ENCODE data around the gene FOXP1. TPM values are rescaled to one million over a fixed set of nuclear protein-coding genes. Genes with fewer than 3 reads are reported as not detected.

The FOXP1 gene
- total RNA-seq, 2 experiments from 2014 or later = 116 to 131 TPM

GRCh38 chr3:71489315-71489761 is 94.2 kb downstream of the FOXP1 start:
- H3K4me3 Mint-ChIP-seq = peak overlapping the region; percentile 25
- peaks cover 22% of the 10 kb centered on the region for H3K9me3 Mint-ChIP-seq
- H3K27ac Mint-ChIP-seq = peak overlapping the region; percentile 87
- POLR2A ChIA-PET = no interaction called here
- peaks cover 78% of the 10 kb centered on the region for H3K4me1 Mint-ChIP-seq
- DNase-seq = peak; percentile 27
- H3K36me3 Mint-ChIP-seq (ENCODE audit: low read depth) = peaks cover 50% of the 10 kb centered on the region
- no peaks in the 10 kb centered on the region for H3K27me3 Mint-ChIP-seq
- CTCF ChIA-PET = no interaction called here

GRCh38 chr3:71488882-71489281 is 94.6 kb downstream of the FOXP1 start:
- Mint-ChIP-seq H3K4me1 (peaks cover 76% of the 10 kb centered on the region), H3K4me3 (peak overlapping the region; percentile 25), H3K27me3 (no peaks in the 10 kb centered on the region), H3K36me3 (ENCODE audit: low read depth) (peaks cover 49% of the 10 kb centered on the region), H3K9me3 (peaks cover 22% of the 10 kb centered on the region), H3K27ac (peak overlapping the region; percentile 87)
- ChIA-PET POLR2A (no interaction called here), CTCF (interaction anchor here (1.2 kb wide), 1 partner anchor 9 kb away, joined by 3 read pairs; no protein-coding TSS in a partner anchor)
- DNase-seq = no peak

DNA sequence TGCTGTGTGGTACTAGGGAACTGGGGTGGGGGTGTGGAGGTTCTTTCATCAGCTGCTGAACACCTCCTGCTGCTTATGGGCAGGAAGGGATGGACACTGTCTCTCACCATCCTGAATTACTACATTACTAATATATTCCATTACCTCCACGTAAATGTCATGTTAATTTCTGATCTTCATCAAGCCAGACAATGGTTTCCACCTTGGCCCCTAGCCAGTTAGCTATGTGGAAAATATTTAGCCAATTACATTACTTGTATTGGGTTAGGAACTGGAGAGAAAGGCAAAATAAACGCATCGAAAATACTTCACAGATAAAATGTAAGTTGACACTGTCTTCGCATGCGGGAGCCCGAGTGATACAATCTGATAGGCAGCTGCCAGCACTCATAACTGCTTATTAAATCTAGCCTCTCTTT is 95.1 kb downstream of the FOXP1 start:
- ChIA-PET POLR2A (no interaction called here), CTCF (interaction anchor here (1.2 kb wide), 1 partner anchor 9 kb away, joined by 3 read pairs; no protein-coding TSS in a partner anchor)
- no peak overlapping the region for H3K4me3 Mint-ChIP-seq
- no peak for DNase-seq
- no peaks in the 10 kb centered on the region for H3K27me3 Mint-ChIP-seq
- peak overlapping the region; percentile 87 for H3K27ac Mint-ChIP-seq
- peaks cover 22% of the 10 kb centered on the region for H3K9me3 Mint-ChIP-seq
- H3K4me1 Mint-ChIP-seq = peaks cover 76% of the 10 kb centered on the region
- peaks cover 49% of the 10 kb centered on the region for H3K36me3 Mint-ChIP-seq (ENCODE audit: low read depth)

DNA sequence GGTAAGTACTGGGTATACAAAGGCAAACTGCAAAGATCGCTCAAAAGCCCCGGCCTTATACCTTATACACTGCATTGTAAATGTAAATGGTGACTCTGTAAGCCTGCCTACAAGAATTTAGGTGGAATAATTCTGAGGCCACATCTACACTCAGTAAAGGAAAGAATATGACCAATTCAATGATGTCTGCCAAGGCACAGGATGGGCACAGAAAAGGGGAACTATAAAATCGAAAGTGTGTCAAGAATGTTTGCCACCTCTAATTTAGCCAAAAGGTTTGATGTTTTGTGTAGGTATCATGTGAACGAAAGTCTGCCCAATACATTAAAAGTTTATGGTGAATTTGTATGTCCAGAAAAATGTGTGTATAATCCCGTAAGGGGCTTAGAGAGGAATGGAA is 96.1 kb downstream of the FOXP1 start:
- peak overlapping the region; percentile 62 for H3K4me3 Mint-ChIP-seq
- H3K27ac Mint-ChIP-seq = peak overlapping the region; percentile 92
- H3K36me3 Mint-ChIP-seq (ENCODE audit: low read depth) = peaks cover 39% of the 10 kb centered on the region
- CTCF ChIA-PET = interaction anchor here (1.2 kb wide), 1 partner anchor 8 kb away, joined by 3 read pairs; no protein-coding TSS in a partner anchor
- H3K27me3 Mint-ChIP-seq = no peaks in the 10 kb centered on the region
- no peak for DNase-seq
- H3K9me3 Mint-ChIP-seq = peaks cover 16% of the 10 kb centered on the region
- POLR2A ChIA-PET = no interaction called here
- H3K4me1 Mint-ChIP-seq = peaks cover 71% of the 10 kb centered on the region

DNA sequence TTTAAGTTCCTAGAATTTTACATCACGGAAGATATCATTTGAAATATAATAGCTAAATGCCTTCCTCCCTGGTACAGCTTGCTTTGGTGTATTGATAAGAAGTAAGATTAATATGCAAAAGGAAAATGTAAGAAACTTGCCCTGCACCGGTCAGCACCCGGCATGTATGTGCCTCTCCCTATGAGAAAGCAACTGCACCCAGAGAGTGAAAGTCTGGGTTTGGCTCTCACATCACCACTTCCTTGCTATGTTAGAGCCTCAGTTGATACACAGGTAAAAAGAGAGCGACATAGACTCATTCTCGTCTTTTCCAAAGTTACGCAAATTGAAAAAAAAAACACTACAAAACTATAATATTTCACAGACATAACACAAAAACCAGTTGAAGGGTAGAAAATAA is 96.7 kb downstream of the FOXP1 start:
- CTCF ChIA-PET = interaction anchor here (1.2 kb wide), 1 partner anchor 9 kb away, joined by 3 read pairs; no protein-coding TSS in a partner anchor

DNA sequence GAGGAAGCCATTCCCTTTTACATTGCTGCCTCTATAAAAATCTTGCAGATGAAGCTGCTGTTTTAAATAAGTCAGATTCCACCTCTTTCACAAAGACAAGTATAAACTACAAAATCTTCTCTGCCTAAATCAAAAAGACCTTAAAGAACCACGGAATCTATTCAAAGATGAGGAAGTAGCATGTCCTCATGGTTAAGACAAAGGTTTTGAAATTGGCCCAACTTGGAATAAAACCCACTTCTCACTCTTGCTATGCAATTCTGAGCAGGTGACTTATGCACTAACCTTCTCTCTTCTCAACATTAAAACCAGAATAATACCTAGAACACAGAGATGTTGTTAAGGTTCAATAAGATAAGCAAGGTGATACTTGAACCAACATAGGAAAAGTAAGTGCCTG is 97.6 kb downstream of the FOXP1 start:
- Mint-ChIP-seq H3K27me3 (no peaks in the 10 kb centered on the region), H3K36me3 (ENCODE audit: low read depth) (peaks cover 31% of the 10 kb centered on the region), H3K4me1 (peaks cover 72% of the 10 kb centered on the region), H3K27ac (peak overlapping the region; percentile 54), H3K9me3 (peaks cover 8% of the 10 kb centered on the region), H3K4me3 (no peak overlapping the region)
- POLR2A ChIA-PET = no interaction called here
- CTCF ChIA-PET = interaction anchor here (1.2 to 1.4 kb wide), 2 partner anchors 10 to 23 kb away, joined by 3 read pairs; no protein-coding TSS in a partner anchor
- no peak for DNase-seq

More for the DNA sequence above, 96.7 kb downstream of the FOXP1 start:
- H3K27me3 Mint-ChIP-seq = no peaks in the 10 kb centered on the region
- peaks cover 37% of the 10 kb centered on the region for H3K36me3 Mint-ChIP-seq (ENCODE audit: low read depth)
- H3K4me3 Mint-ChIP-seq = peak overlapping the region; percentile 62
- DNase-seq = peak; percentile 46
- peaks cover 15% of the 10 kb centered on the region for H3K9me3 Mint-ChIP-seq
- POLR2A ChIA-PET = no interaction called here
- peak overlapping the region; percentile 92 for H3K27ac Mint-ChIP-seq
- peaks cover 70% of the 10 kb centered on the region for H3K4me1 Mint-ChIP-seq

- ChIA-PET POLR2A (no interaction called here), CTCF (no interaction called here)
- no peaks in the 10 kb centered on the region for H3K27me3 Mint-ChIP-seq
- peaks cover 2% of the 10 kb centered on the region for H3K9me3 Mint-ChIP-seq
- H3K36me3 Mint-ChIP-seq (ENCODE audit: low read depth) = peaks cover 25% of the 10 kb centered on the region
- DNase-seq = no peak
- peaks cover 67% of the 10 kb centered on the region for H3K4me1 Mint-ChIP-seq
- H3K27ac Mint-ChIP-seq = no peak overlapping the region
- H3K4me3 Mint-ChIP-seq = no peak overlapping the region
These were observed 99.1 kb downstream of the FOXP1 start for GRCh38 chr3:71484452-71484851.

- Mint-ChIP-seq H3K9me3 (peaks cover 2% of the 10 kb centered on the region), H3K4me3 (no peak overlapping the region), H3K27ac (no peak overlapping the region), H3K36me3 (ENCODE audit: low read depth) (peaks cover 21% of the 10 kb centered on the region), H3K4me1 (peaks cover 66% of the 10 kb centered on the region), H3K27me3 (no peaks in the 10 kb centered on the region)
- POLR2A ChIA-PET = no interaction called here
- no peak for DNase-seq
- CTCF ChIA-PET = interaction anchor here (0.9 kb wide), 1 partner anchor 15 kb away, joined by 3 read pairs; no protein-coding TSS in a partner anchor
These were observed 99.5 kb downstream of the FOXP1 start for GRCh38 chr3:71484047-71484446.

DNA sequence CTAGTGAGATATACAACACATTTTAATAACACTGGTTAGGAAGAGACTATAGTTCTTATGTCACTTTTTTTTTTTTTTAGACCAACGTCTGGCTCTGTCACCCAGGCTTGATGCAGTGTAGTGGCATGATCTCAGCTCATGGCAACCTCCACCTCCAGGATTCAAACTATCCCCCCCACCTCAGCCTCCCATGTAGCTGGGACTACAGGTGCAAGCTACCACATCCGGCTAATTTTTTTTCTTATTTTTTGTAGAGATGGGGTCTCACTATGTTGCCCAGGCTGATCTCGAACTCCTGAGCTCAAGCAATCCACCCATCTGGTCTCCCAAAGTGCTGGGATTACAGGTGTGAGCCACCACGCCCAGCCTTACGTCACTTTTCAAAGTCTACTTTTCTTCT is 100.8 kb downstream of the FOXP1 start:
- H3K4me3 Mint-ChIP-seq = no peak overlapping the region
- H3K27me3 Mint-ChIP-seq = no peaks in the 10 kb centered on the region

GRCh38 chr3:71478568-71478967 is 105.0 kb downstream of the FOXP1 start:
- Mint-ChIP-seq H3K9me3 (peaks cover 16% of the 10 kb centered on the region), H3K4me3 (no peak overlapping the region), H3K27ac (no peak overlapping the region), H3K27me3 (no peaks in the 10 kb centered on the region), H3K36me3 (ENCODE audit: low read depth) (peaks cover 21% of the 10 kb centered on the region), H3K4me1 (peaks cover 41% of the 10 kb centered on the region)
- CTCF ChIA-PET = interaction anchor here (1.6 kb wide), 1 partner anchor 19 kb away, joined by 4 read pairs; no protein-coding TSS in a partner anchor
- POLR2A ChIA-PET = no interaction called here
- DNase-seq = peak; percentile 43

More for the DNA sequence above, 100.8 kb downstream of the FOXP1 start:
- Mint-ChIP-seq H3K4me1 (peaks cover 64% of the 10 kb centered on the region), H3K27ac (peak overlapping the region; percentile 10), H3K9me3 (no peaks in the 10 kb centered on the region), H3K36me3 (ENCODE audit: low read depth) (peaks cover 16% of the 10 kb centered on the region)
- POLR2A ChIA-PET = no interaction called here
- CTCF ChIA-PET = no interaction called here
- DNase-seq = no peak

DNA sequence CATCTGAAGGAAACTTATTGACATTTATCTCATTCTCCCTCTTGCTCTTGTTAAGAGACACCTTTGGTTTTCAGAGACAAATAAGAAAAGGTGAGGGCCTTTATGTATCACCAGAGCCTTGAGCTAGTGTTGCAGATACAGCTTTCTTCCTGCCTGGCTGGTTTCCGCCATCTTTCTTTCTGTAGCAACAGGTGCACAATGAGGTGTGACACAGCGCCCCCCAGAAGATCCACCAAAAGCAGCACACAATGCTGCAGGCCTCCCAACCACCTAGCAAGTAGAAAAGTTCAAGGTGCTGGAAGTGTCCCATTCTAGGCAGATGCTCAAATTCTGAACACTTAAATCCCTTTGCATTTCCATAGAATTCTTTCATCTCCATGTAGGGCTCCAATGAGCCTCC is 106.6 kb downstream of the FOXP1 start:
- CTCF ChIA-PET = interaction anchor here (0.6 to 1.9 kb wide), 6 partner anchors 11 to 83 kb away, joined by 3 to 9 read pairs (median 4); no protein-coding TSS in a partner anchor

GRCh38 chr3:71469138-71469435 is 114.4 kb downstream of the FOXP1 start:
- Mint-ChIP-seq H3K27me3 (no peaks in the 10 kb centered on the region), H3K4me1 (peaks cover 7% of the 10 kb centered on the region), H3K36me3 (ENCODE audit: low read depth) (peaks cover 18% of the 10 kb centered on the region), H3K9me3 (peaks cover 14% of the 10 kb centered on the region), H3K4me3 (no peak overlapping the region), H3K27ac (no peak overlapping the region)
- ChIA-PET POLR2A (no interaction called here), CTCF (interaction anchor here (0.9 to 1.4 kb wide), 2 partner anchors 8 to 15 kb away, joined by 3 to 4 read pairs; no protein-coding TSS in a partner anchor)
- DNase-seq = no peak

More for the DNA sequence above, 106.6 kb downstream of the FOXP1 start:
- Mint-ChIP-seq H3K4me3 (no peak overlapping the region), H3K9me3 (peaks cover 29% of the 10 kb centered on the region), H3K27me3 (no peaks in the 10 kb centered on the region), H3K4me1 (peaks cover 36% of the 10 kb centered on the region), H3K27ac (no peak overlapping the region), H3K36me3 (ENCODE audit: low read depth) (peaks cover 32% of the 10 kb centered on the region)
- POLR2A ChIA-PET = no interaction called here
- DNase-seq = no peak

DNA sequence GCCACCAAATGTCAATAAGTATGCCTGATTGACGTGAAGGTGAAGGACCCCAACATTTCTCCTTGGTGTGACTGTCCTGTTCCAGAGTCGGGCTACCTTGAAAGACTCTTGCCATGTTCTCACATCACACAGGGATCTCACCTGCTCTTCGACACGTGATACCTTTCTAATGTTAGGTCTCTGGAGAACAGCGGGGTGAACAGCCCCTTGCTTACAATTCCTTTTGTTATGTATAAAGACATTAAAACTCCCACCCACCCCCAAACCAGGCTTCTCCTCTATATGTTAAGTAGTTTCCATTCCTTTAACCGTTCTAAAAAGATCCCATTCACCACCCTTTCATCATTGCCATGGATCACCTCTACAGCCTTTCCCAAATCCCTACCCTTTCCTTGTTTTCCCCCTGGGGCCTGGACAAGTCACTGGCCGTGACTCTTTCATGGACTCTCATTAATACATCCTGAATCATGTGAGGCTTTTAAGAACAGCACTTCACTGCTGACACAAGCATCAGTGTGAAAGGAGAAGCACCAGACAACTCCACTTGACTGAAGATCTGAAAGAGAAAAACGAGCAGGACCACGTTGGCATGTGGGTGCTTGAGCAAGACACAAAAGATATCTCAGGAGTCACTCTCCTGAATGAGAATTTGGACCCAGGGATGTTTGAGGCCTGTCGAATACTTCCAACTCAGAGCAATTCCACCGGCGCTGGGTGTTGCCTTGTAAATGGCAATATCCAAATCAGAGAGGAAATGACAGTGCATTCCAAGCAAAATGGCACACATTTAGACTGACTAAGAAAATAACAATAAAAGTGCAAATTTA is 115.0 kb downstream of the FOXP1 start:
- no peak for DNase-seq
- H3K4me1 Mint-ChIP-seq = peaks cover 7% of the 10 kb centered on the region
- peaks cover 14% of the 10 kb centered on the region for H3K9me3 Mint-ChIP-seq
- ChIA-PET POLR2A (no interaction called here), CTCF (no interaction called here)
- no peak overlapping the region for H3K27ac Mint-ChIP-seq
- peaks cover 16% of the 10 kb centered on the region for H3K36me3 Mint-ChIP-seq (ENCODE audit: low read depth)
- H3K4me3 Mint-ChIP-seq = no peak overlapping the region
- no peaks in the 10 kb centered on the region for H3K27me3 Mint-ChIP-seq

Measured in activated CD4-positive, alpha-beta T cell treated with anti-CD3 and anti-CD28 coated beads, Interleukin-2, amount 10 ng/mL, durations not matched to agents 7 days and 5 days (primary cell).